Thymus (tissue), 14 donors: ENCODE results near the gene AKAP14. TPM values are rescaled to one million over a fixed set of nuclear protein-coding genes. Genes with fewer than 3 reads are reported as not detected.
A peak's percentile ranks its signal among the peaks of the same experiment; 100 is the strongest.

ENCODE experiments used
- DNase-seq, 9 donors: peaks; one replicate each; pipeline ENCODE4 v3.0.0-alpha.2; 2013; ENCODE audit warnings: low spot score in 9 of 9, low read depth in 6 of 9, missing footprints in 1 of 9
- H3K27ac ChIP-seq, 2 donors: one replicate each; pipeline ENCODE4 v1.5.1; 2013; ENCODE audit warnings: control low read depth in 1 of 2, low read depth in 1 of 2, low read length in 1 of 2, mild to moderate bottlenecking in 1 of 2, moderate library complexity in 1 of 2
- H3K27me3 ChIP-seq, 2 donors: one replicate each; pipeline ENCODE4 v1.5.1; 2013; ENCODE audit warnings: low read length in 1 of 2; ENCODE audit not compliant: control insufficient read depth in 2 of 2, insufficient read depth in 1 of 2
- H3K36me3 ChIP-seq, 2 donors: one replicate each; pipeline ENCODE4 v1.5.1; 2013; ENCODE audit warnings: low read length in 1 of 2, mild to moderate bottlenecking in 1 of 2, moderate library complexity in 1 of 2; ENCODE audit not compliant: control insufficient read depth in 2 of 2, insufficient read depth in 2 of 2
- H3K4me1 ChIP-seq, 2 donors: one replicate each; pipeline ENCODE4 v1.5.1; 2013; ENCODE audit warnings: low read length in 2 of 2; ENCODE audit not compliant: control insufficient read depth in 2 of 2, insufficient read depth in 2 of 2
- H3K4me3 ChIP-seq, 2 donors: one replicate each; pipeline ENCODE4 v1.5.1; 2013; ENCODE audit warnings: low read length in 2 of 2, control low read depth in 1 of 2, mild to moderate bottlenecking in 1 of 2
- H3K9me3 ChIP-seq, 2 donors: one replicate each; pipeline ENCODE4 v1.5.1; 2013; ENCODE audit warnings: low read length in 1 of 2, mild to moderate bottlenecking in 1 of 2; ENCODE audit not compliant: control insufficient read depth in 2 of 2, insufficient read depth in 1 of 2
- WGBS: extraction: QIAGEN DNeasy Blood & Tissue Kit; methylation state at CpG from one replicate; pipeline ENCODE4 v1.1.7; 2013; 5-methylcytosine and 5-hydroxymethylcytosine counted together
- long read RNA-seq, 10 donors: transcript quantifications; one replicate each; lab custom pipeline, GENCODE V29; 2026
- polyA plus RNA-seq: library from polyadenylated mRNA; stranded (reverse); fragments of 200-250 nt; gene quantifications from one replicate; pipeline ENCODE4 v1.2.3, GENCODE V29; 2013
- total RNA-seq: library from RNA; stranded (reverse); fragments of 120-200 nt; gene quantifications from one replicate; pipeline ENCODE4 v1.2.4, GENCODE V29; 2013
- donor health status: healthy.

AKAP14 gene
- total RNA-seq (0.09 TPM), polyA plus RNA-seq (0.34 TPM)
- long read RNA-seq, donor 1 = 0 reads
- long read RNA-seq, donor 2 = 0 reads
- long read RNA-seq, donor 3 = 0 reads
- long read RNA-seq, donor 4 = 0 reads
- long read RNA-seq, donor 5 = 0 reads
- long read RNA-seq, donor 6 = 0 reads
- long read RNA-seq, donor 7, partial matches to known transcripts = 133 of 133 reads
- long read RNA-seq, donor 7, other reads (novel, unspliced or antisense) = 0 of 133 reads
- long read RNA-seq, donor 8 = 0 reads
- long read RNA-seq, donor 9, partial matches to known transcripts = 46 of 46 reads
- long read RNA-seq, donor 9, other reads (novel, unspliced or antisense) = 0 of 46 reads
- long read RNA-seq, donor 10 = 0 reads

GRCh38 chrX:119895843-119896326 lies at the start of gene AKAP14:
AKAP14 (plus strand) TSS chrX:119895893; CDS start chrX:119903224, 7,331 bp downstream.
- H3K4me1 ChIP-seq = no peaks in the 10 kb centered on the region
- H3K27ac ChIP-seq = no peak within 1 kb of the TSS
- no peak for DNase-seq
- H3K27me3 ChIP-seq = no peaks in the 10 kb centered on the region
- no peaks in the 10 kb centered on the region for H3K36me3 ChIP-seq
- H3K4me3 ChIP-seq = no peak within 1 kb of the TSS
- 85% methylated on average over 4 of the region's 4 CpGs for WGBS
- H3K9me3 ChIP-seq = no peaks in the 10 kb centered on the region

GRCh38 chrX:119852382-119853353 lies 43.0 kb upstream of the AKAP14 start, which contains the start of gene UPF3B:
UPF3B (minus strand) TSS chrX:119852963; CDS start chrX:119852928, 35 bp downstream.
- DNase-seq = peak; percentile 78 to 97 (median 91)
- no peaks in the 10 kb centered on the region for H3K9me3 ChIP-seq
- peaks cover 0 to 9% of the 10 kb centered on the region in 2 donors for H3K36me3 ChIP-seq
- H3K27me3 ChIP-seq = peaks cover 0 to 4% of the 10 kb centered on the region in 2 donors
- H3K4me1 ChIP-seq = peaks cover 0 to 4% of the 10 kb centered on the region in 2 donors
- H3K4me3 ChIP-seq = peak within 1 kb of the TSS; percentile 73 to 76
- under 1% methylated on average over 54 of the region's 54 CpGs for WGBS
- peak within 1 kb of the TSS; percentile 64 to 73 for H3K27ac ChIP-seq

- DNase-seq = no peak
- peaks cover 0 to 4% of the 10 kb centered on the region in 2 donors for H3K27me3 ChIP-seq
- H3K4me3 ChIP-seq = peak overlapping the region; percentile 15 to 25
- no peaks in the 10 kb centered on the region for H3K9me3 ChIP-seq
- 75% methylated on average over 10 of the region's 10 CpGs for WGBS
- H3K36me3 ChIP-seq = peaks cover 0 to 9% of the 10 kb centered on the region in 2 donors
- peaks cover 0 to 4% of the 10 kb centered on the region in 2 donors for H3K4me1 ChIP-seq
- peak overlapping the region in 1 of 2 donors; percentile 66 for H3K27ac ChIP-seq
These were observed 42.2 kb upstream of the AKAP14 start for GRCh38 chrX:119853444-119853843.

GRCh38 chrX:119870626-119871131 lies 25.0 kb upstream of the AKAP14 start:
- Histone ChIP-seq H3K27ac (peak overlapping the region; percentile 97 to 98), H3K36me3 (peaks cover 0 to under 1% of the 10 kb centered on the region in 2 donors), H3K9me3 (peaks cover 0 to 2% of the 10 kb centered on the region in 2 donors), H3K4me1 (peaks cover 3 to 4% of the 10 kb centered on the region in 2 donors), H3K4me3 (peak overlapping the region; percentile 74 to 78), H3K27me3 (no peaks in the 10 kb centered on the region)
- DNase-seq = peak in 5 of 9 donors; percentile 11 to 62 (median 23)
- WGBS = under 1% methylated on average over 25 of the region's 25 CpGs

- Histone ChIP-seq H3K27me3 (no peaks in the 10 kb centered on the region), H3K4me3 (peak overlapping the region; percentile 74 to 78), H3K9me3 (peaks cover 0 to 2% of the 10 kb centered on the region in 2 donors), H3K4me1 (peaks cover 3 to 4% of the 10 kb centered on the region in 2 donors), H3K36me3 (peaks cover 0 to 5% of the 10 kb centered on the region in 2 donors), H3K27ac (peak overlapping the region; percentile 97 to 98)
- DNase-seq = peak in 3 of 9 donors; percentile 31 to 36 (median 35)
- WGBS = under 1% methylated on average over 26 of the region's 26 CpGs
These were observed 24.5 kb upstream of the AKAP14 start for GRCh38 chrX:119871245-119871598.

GRCh38 chrX:119871599-119872395 lies 23.9 kb upstream of the AKAP14 start, which contains the start of the genes NDUFA1 and RNF113A:
NDUFA1 (plus strand) TSS chrX:119871832; CDS start chrX:119871912, 80 bp downstream.
RNF113A (minus strand) TSS chrX:119871733; CDS start chrX:119871613, 120 bp downstream.
- Histone ChIP-seq H3K27me3 (no peaks in the 10 kb centered on the region), H3K27ac (peak within 1 kb of the TSS; percentile 97 to 98), H3K9me3 (peaks cover 0 to 2% of the 10 kb centered on the region in 2 donors), H3K36me3 (peaks cover 0 to 5% of the 10 kb centered on the region in 2 donors), H3K4me1 (peaks cover 3 to 4% of the 10 kb centered on the region in 2 donors), H3K4me3 (peak within 1 kb of the TSS; percentile 74 to 78)
- under 1% methylated on average over 62 of the region's 62 CpGs for WGBS
- peak in 8 of 9 donors; percentile 67 to 93 (median 78) for DNase-seq

- Histone ChIP-seq H3K9me3 (no peaks in the 10 kb centered on the region), H3K36me3 (peaks cover 0 to 5% of the 10 kb centered on the region in 2 donors), H3K4me3 (no peak overlapping the region), H3K4me1 (peaks cover 0 to 9% of the 10 kb centered on the region in 2 donors), H3K27ac (no peak overlapping the region), H3K27me3 (no peaks in the 10 kb centered on the region)
- 14% methylated on average over 2 of the region's 2 CpGs for WGBS
- DNase-seq = peak in 1 of 9 donors; percentile 8
These were observed 17.0 kb upstream of the AKAP14 start for GRCh38 chrX:119878740-119879139.

- Histone ChIP-seq H3K4me1 (peaks cover 0 to 9% of the 10 kb centered on the region in 2 donors), H3K36me3 (peaks cover 0 to 5% of the 10 kb centered on the region in 2 donors), H3K4me3 (no peak overlapping the region), H3K27ac (no peak overlapping the region), H3K9me3 (no peaks in the 10 kb centered on the region), H3K27me3 (no peaks in the 10 kb centered on the region)
- WGBS = 90% methylated on average over 5 of the region's 5 CpGs
- no peak for DNase-seq
These were observed 15.6 kb upstream of the AKAP14 start for GRCh38 chrX:119880076-119880475.
